Measurements from ENCODE around the gene GLB1L. TPM values are rescaled to one million over a fixed set of nuclear protein-coding genes. Genes with fewer than 3 reads are reported as not detected.

Gene GLB1L
- total RNA-seq, 1 donor from 2014 or later = 11.6 TPM

GRCh38 chr2:219278655-219279150 lies 33.5 kb upstream of the GLB1L start:
- H3K4me1 Mint-ChIP-seq = peaks cover 40% of the 10 kb centered on the region
- no peak for DNase-seq (ENCODE audit: low spot score in 2 of 2, unreplicated experiment in 2 of 2)
- no peaks in the 10 kb centered on the region for H3K27me3 Mint-ChIP-seq (ENCODE audit: low read depth)

DNA sequence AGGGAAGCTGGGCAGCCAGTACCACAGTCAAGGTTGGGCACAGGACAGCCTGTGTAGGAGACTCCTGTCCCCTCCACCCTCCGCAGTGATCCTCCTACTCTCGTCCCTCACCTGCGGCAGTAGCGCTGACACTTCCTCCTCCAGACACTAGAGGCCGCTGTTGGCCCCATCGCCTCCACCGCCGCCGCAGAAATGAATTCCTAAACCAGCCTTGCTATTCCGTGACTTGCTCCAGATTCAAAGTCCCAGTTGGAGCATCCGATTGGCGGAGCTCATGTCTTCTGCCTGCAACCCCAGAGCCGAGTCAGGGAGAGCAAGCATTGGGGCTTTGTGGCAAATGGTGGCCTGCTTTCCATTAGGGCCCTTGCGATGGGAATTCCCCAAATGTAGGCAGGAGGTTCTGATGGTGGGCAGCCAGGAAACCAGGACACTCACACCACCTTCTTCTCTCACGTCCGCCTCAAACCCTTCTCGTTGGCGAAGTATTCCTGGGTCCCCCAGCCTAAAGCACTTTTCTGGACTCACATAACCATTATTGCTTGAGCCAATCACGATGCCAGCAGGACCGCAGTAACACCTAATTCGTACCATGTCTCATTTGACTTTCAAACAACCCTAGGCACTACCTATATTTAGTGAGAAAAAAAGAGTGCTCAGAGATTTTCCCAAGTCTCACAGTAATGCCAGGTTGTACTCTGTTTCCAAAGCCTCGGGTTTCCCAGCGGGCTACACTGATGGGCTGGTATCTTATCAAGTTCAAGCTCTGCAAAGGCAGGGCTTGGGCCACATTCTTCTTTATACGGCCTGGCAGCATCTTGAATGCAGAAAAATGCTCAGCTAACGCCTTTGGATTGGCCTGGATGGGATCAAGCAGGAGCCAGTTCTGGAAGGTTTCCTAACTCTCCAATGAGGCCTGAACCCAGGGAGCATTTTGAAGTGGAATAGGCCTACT lies 32.7 kb upstream of the GLB1L start:
- Mint-ChIP-seq H3K27ac (peak overlapping the region; percentile 95), H3K36me3 (peaks cover 3% of the 10 kb centered on the region)
- TF ChIP-seq, protein P1, sequence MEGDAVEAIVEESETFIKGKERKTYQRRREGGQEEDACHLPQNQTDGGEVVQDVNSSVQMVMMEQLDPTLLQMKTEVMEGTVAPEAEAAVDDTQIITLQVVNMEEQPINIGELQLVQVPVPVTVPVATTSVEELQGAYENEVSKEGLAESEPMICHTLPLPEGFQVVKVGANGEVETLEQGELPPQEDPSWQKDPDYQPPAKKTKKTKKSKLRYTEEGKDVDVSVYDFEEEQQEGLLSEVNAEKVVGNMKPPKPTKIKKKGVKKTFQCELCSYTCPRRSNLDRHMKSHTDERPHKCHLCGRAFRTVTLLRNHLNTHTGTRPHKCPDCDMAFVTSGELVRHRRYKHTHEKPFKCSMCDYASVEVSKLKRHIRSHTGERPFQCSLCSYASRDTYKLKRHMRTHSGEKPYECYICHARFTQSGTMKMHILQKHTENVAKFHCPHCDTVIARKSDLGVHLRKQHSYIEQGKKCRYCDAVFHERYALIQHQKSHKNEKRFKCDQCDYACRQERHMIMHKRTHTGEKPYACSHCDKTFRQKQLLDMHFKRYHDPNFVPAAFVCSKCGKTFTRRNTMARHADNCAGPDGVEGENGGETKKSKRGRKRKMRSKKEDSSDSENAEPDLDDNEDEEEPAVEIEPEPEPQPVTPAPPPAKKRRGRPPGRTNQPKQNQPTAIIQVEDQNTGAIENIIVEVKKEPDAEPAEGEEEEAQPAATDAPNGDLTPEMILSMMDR (IDR thresholded peaks at IDR 0.05; ENCODE audit: unreplicated experiment) = peak; percentile 93

More at GRCh38 chr2:219278655-219279150, 33.5 kb upstream of the GLB1L start:
- Mint-ChIP-seq H3K27ac (peak overlapping the region; percentile 95), H3K4me3 (peak overlapping the region; percentile 85), H3K36me3 (peaks cover 8% of the 10 kb centered on the region), H3K9me3 (no peaks in the 10 kb centered on the region)
- TF ChIP-seq, protein P1 (IDR thresholded peaks at IDR 0.05; ENCODE audit: unreplicated experiment) = no peak

DNA sequence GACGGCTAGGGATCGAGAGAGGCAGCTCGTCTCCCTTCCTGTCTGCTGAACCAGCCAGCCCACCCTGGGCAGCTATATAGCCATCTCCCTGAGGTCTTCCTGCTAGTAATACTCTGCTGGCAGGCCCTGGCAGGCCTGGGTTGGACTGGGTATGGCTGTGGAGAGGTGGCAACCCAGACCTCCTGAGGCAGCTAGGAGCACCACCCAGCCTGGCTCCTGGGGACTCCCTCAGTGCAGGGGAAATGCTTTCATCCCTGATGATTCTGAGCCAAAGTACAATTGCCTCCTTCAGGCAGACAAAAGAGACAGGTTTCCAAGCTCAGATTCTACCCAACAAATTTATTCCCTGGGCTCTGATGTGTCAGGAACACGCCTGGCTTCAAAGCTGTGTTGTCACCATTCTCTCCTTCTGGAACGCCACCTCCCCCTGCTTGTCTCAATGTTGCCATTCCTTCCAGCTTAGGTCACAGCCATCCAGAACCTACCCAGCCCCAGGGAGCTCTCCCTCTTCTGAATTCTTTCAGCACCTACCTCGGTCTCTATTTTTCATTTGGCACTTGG lies 29.2 kb upstream of the GLB1L start:
- H3K4me1 Mint-ChIP-seq = peaks cover 34% of the 10 kb centered on the region
- no peak for DNase-seq (ENCODE audit: low spot score in 2 of 2, unreplicated experiment in 2 of 2)
- TF ChIP-seq, protein P1 (IDR thresholded peaks at IDR 0.05; ENCODE audit: unreplicated experiment) = no peak

More for the DNA sequence above, 32.7 kb upstream of the GLB1L start:
- no peaks in the 10 kb centered on the region for H3K27me3 Mint-ChIP-seq (ENCODE audit: low read depth)
- no peaks in the 10 kb centered on the region for H3K9me3 Mint-ChIP-seq
- peak overlapping the region; percentile 85 for H3K4me3 Mint-ChIP-seq
- H3K4me1 Mint-ChIP-seq = peaks cover 42% of the 10 kb centered on the region
- peak; percentile 63 to 92 for DNase-seq (ENCODE audit: low spot score in 2 of 2, unreplicated experiment in 2 of 2)

GRCh38 chr2:219273937-219274336 lies 28.7 kb upstream of the GLB1L start:
- TF ChIP-seq, protein P1 (IDR thresholded peaks at IDR 0.05; ENCODE audit: unreplicated experiment) = no peak
- no peak for DNase-seq (ENCODE audit: low spot score in 2 of 2, unreplicated experiment in 2 of 2)
- H3K4me1 Mint-ChIP-seq = peaks cover 37% of the 10 kb centered on the region
- peak overlapping the region; percentile 97 for H3K27ac Mint-ChIP-seq
- H3K27me3 Mint-ChIP-seq (ENCODE audit: low read depth) = peaks cover 5% of the 10 kb centered on the region
- H3K9me3 Mint-ChIP-seq = no peaks in the 10 kb centered on the region
- no peak overlapping the region for H3K4me3 Mint-ChIP-seq
- no peaks in the 10 kb centered on the region for H3K36me3 Mint-ChIP-seq

More for the DNA sequence above, 29.2 kb upstream of the GLB1L start:
- Mint-ChIP-seq H3K27ac (peak overlapping the region; percentile 97), H3K27me3 (ENCODE audit: low read depth) (peaks cover 5% of the 10 kb centered on the region), H3K9me3 (no peaks in the 10 kb centered on the region), H3K4me3 (no peak overlapping the region), H3K36me3 (no peaks in the 10 kb centered on the region)

- TF ChIP-seq, protein P1 (IDR thresholded peaks at IDR 0.05; ENCODE audit: unreplicated experiment) = no peak
- H3K9me3 Mint-ChIP-seq = no peaks in the 10 kb centered on the region
- H3K4me1 Mint-ChIP-seq = peaks cover 28% of the 10 kb centered on the region
- DNase-seq (ENCODE audit: low spot score in 2 of 2, unreplicated experiment in 2 of 2) = no peak
- no peak overlapping the region for H3K27ac Mint-ChIP-seq
- H3K27me3 Mint-ChIP-seq (ENCODE audit: low read depth) = peaks cover 7% of the 10 kb centered on the region
- no peaks in the 10 kb centered on the region for H3K36me3 Mint-ChIP-seq
- H3K4me3 Mint-ChIP-seq = no peak overlapping the region
Observed at GRCh38 chr2:219272995-219273394, 27.8 kb upstream of the GLB1L start.
